C4-2B (cell line): ENCODE data around the gene NAPG.
"Not testable (repeated sequence)": the region's sequence is repeated elsewhere in the genome, so short reads cannot be mapped to it uniquely, and the experiment has no call there.

Experiments
- CTCF ChIP-seq: fragments of 450-650 bp; conservative IDR thresholded peaks from 2 replicates; pipeline ENCODE4 v1.5.1; 2017; ENCODE audit warnings: mild to moderate bottlenecking
- ZFX ChIP-seq: fragments of 450-650 bp; IDR thresholded peaks from 2 replicates; pipeline ENCODE4 v1.6.1; 2017

- not testable (repeated sequence) for TF ChIP-seq CTCF, ZFX
Measured at GRCh38 chr18:10569941-10570340, 44.1 kb downstream of the NAPG start.
